ENCODE measurements around the gene LYPLA2.
A peak's percentile ranks its signal among the peaks of the same experiment; 100 is the strongest.

The LYPLA2 gene

DNA sequence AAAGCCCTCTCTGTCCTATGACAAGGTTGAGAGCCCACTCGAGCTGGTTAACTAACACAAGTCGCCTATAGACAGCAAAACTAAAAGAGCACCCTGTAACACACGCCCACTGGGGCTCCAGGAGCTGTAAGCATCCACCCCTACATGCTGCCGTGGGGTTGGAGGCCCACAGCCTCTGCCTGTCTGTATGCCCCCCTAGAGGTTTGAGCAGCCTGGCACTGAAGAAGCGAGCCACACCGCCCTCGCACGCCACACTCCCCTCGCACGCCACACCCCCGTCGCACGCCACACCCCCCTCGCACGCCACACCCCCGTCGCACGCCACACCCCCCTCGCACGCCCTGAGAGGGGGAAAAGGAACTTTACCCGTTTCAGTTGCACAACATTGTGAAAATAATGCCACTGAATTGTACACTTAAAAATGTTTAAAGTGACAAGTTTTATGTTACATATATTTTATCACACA lies 47.5 kb downstream of the LYPLA2 start:
- peak; percentile 81 for DNase-seq

DNA sequence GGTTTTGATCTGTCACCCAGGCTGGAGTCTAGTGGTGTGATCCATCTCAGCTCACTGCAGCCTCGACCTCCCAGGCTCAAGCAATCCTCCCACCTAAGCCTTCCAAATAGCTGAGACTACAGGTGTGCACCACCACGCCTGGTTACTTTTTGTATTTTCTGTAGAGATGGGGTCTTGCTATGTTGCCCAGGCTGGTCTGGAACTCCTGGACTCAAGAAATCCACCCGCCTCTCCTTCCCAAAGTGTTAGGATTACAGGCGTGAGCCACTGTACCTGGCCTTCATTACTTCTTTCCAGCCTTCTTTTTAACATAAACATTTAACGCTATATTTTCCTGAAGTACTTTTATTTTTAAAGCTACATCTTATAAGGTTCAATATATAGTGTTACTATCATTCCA lies 52.7 kb downstream of the LYPLA2 start:
- DNase-seq = no peak
